Fibroblast of villous mesenchyme (primary cell): ENCODE measurements around the gene ZNF423. TPM values are rescaled to one million over a fixed set of nuclear protein-coding genes. Genes with fewer than 3 reads are reported as not detected.

Source experiments
- DNase-seq: peaks from one replicate; pipeline ENCODE4 v3.0.0-alpha.2; 2010; ENCODE audit warnings: low read depth
- H3K4me3 ChIP-seq: 2 replicates; pipeline ENCODE4 v1.5.1; 2011; ENCODE audit warnings: low read depth, mild to moderate bottlenecking, low read length
- total RNA-seq: library from RNA; depleted of rRNA; stranded (reverse); fragments of >200 nt; gene quantifications from 2 replicates; pipeline ENCODE4 v1.2.3, GENCODE V29; 2012
- TF ChIP-seq, protein P1 (sequence below): IDR thresholded peaks from 2 replicates; pipeline ENCODE4 v1.5.1; 2012; ENCODE audit warnings: low read depth, mild to moderate bottlenecking, low read length; ENCODE audit not compliant: insufficient read depth

The ZNF423 gene
- total RNA-seq, 1 donor, result 0.43 TPM

DNA sequence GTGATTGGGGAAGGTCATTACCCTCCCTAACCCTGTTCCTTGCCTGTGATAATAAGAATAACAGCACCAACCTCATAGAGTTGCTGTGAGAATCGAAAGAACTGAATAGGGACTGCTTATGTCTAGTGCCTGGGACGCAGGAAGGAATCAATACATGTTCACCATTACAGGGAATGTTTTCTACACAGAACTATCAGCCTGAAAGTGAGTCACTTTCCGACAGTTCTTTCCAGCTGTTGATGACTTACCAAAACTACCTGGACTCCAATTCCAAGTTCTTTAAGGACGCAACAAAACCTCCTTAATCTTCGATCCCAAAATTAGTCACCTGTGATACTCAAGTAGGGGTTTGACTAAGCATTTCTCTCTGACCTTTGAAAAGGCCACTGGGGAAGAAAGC is 29.4 kb downstream of the ZNF423 start:
- DNase-seq, result no peak
- H3K4me3 ChIP-seq, result no peak overlapping the region

DNA sequence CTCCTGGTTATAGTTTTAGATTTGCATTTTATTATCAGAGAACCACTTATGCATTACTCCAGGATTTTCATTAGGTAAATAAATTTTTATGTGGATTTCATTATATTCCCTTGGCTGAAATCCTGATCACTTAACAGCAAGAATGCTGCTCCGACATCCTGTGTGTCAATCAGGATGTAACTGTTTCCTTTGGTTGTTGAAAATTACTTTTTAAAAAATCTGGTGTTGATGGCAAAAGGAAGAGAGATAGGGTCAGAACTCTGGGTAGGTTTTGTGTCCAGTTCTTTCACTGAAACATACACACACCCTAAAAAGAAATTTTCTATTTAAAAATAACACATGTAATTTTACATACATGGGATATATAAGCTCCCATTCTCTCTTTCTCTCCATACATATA is 30.9 kb downstream of the ZNF423 start:
- no peak overlapping the region for H3K4me3 ChIP-seq
- TF ChIP-seq, protein P1, sequence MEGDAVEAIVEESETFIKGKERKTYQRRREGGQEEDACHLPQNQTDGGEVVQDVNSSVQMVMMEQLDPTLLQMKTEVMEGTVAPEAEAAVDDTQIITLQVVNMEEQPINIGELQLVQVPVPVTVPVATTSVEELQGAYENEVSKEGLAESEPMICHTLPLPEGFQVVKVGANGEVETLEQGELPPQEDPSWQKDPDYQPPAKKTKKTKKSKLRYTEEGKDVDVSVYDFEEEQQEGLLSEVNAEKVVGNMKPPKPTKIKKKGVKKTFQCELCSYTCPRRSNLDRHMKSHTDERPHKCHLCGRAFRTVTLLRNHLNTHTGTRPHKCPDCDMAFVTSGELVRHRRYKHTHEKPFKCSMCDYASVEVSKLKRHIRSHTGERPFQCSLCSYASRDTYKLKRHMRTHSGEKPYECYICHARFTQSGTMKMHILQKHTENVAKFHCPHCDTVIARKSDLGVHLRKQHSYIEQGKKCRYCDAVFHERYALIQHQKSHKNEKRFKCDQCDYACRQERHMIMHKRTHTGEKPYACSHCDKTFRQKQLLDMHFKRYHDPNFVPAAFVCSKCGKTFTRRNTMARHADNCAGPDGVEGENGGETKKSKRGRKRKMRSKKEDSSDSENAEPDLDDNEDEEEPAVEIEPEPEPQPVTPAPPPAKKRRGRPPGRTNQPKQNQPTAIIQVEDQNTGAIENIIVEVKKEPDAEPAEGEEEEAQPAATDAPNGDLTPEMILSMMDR, result no peak
- no peak for DNase-seq

More for the DNA sequence above, 29.4 kb downstream of the ZNF423 start:
- TF ChIP-seq, protein P1, result no peak

DNA sequence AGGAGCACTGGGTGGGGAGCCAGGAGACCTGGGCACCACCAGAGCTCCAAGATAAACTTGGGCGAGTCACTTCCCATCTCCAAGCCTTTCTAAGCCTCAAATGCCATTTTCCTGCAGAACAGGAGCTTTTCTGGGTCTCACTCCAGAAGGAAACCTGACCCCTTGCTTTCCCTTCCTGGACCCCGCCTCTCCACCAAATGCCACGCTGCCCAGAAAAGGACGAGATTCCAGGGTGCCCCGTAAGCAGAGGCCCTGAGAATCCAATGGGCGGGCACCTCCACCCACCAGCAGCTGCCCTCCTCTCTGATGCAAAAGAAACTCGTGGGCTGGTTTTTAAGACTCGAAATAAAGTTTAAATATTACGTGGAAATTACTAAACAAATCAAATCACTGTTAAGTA is 31.3 kb downstream of the ZNF423 start:
- TF ChIP-seq, protein P1, result no peak
- no peak for DNase-seq
- no peak overlapping the region for H3K4me3 ChIP-seq

DNA sequence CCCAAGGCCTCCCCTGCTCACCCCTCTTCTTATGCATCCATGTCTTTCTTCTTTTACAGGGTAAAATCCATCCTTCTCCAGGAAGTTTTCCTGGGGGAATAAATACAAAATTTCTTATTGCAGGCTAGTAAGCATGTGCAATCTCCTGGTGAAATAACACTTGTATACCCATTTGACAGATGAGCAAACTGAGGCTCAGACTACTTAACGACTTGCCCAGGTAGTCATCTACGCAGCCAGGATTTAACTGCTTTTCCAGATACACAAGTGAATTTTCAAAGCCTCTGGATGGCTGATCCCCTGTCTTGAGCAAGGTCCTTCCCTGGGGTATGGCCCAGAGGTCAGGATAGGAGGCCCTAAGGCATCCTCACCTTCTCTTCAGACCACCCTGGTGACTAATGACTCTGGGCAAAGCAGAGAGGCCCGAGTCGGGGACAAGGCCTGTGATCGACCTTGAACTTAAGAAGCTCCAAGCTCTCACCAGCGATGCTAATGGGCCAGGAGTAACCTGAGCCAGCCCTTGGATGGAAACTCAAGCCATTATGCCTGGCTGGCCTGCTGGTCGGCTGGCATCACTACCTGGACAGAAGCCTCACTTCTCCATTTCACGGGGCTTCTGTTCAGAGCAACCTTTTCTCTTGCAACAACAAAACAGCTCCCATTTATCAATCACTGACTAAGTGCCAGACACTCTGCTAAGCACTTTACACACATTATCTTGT is 33.1 kb downstream of the ZNF423 start:
- no peak for DNase-seq
- no peak overlapping the region for H3K4me3 ChIP-seq
- TF ChIP-seq, protein P1, result no peak

DNA sequence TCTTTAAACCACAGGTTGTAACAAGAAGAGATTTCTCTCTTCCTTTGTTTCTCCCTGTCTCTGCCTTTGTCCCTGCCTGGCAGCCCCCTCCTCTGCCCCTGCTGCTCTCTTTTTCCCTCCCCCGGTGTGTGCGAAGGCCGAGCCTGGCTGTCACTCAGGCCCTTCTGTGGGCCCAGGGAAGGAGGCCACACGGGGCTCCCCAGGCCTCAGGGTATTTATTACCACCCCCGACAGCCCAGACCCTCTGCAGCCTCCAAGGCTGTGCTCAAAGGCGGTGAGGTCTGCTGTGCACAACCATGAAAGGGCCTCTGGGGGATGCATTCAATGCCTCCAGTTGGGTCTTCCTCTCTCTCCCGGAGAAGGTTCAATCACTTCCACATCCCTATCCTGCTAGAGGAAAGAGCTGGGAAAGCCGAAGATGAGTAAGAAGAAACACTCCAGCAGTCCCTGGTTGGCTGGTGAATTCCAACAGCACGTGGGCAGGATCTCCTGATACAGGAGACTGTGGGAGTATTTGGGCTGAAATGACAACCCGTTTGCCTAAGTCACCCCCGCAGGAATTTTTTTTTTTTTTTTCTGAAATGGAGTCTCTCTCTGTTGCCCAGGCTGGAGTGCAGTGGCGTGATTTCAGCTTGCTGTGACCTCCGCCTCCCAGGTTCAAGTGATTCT is 34.2 kb downstream of the ZNF423 start:
- no peak for DNase-seq
- no peak overlapping the region for H3K4me3 ChIP-seq
- TF ChIP-seq, protein P1, result no peak

DNA sequence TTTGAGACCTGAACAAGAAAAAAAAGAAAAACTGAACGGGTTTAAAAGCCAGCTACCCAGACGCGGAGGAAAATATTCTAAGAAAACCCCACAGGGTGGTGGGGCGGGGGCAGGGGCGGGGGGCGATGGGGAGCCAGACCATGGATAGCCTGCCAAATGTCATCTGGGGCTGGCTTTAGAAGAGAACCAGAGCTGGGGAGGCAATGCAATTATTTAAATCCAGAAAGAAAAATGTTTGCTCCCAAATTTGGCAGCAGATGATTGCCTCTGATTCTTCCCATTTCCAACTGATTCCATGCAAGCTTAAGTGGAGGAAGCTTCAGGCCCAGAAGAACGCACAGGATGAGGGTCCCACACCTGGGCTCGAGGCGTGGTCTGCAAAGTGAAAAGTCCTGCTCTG is 34.8 kb downstream of the ZNF423 start:
- TF ChIP-seq, protein P1, result no peak
- no peak overlapping the region for H3K4me3 ChIP-seq
- no peak for DNase-seq
